Measurements from ENCODE around the gene SESN1.

GRCh38 chr6:109019911-109020310 lies 74.7 kb downstream of the SESN1 start:
- no peak for TF ChIP-seq POLR2AphosphoS5 (IDR thresholded peaks at IDR 0.05; ENCODE audit: control insufficient read depth, insufficient read depth, low read depth, low read length)
- TF ChIP-seq ZNF511 (CRISPR knock-in tag; IDR thresholded peaks at IDR 0.05), result no peak
- no peak for TF ChIP-seq ZBTB33 (CRISPR knock-in tag; IDR thresholded peaks at IDR 0.05)
- no peak for TF ChIP-seq YY1 (IDR thresholded peaks at IDR 0.05; ENCODE audit: borderline replicate concordance in 1 of 3, control insufficient read depth in 1 of 3, extremely low read depth in 1 of 3, insufficient read depth in 3 of 3, insufficient read length in 1 of 3, insufficient replicate concordance in 2 of 3, low read depth in 1 of 3, low read length in 2 of 3)
- no peak for TF ChIP-seq MYNN (IDR thresholded peaks at IDR 0.05)
- no peak for TF ChIP-seq MYNN (CRISPR knock-in tag; IDR thresholded peaks at IDR 0.05)
- no peak for TF ChIP-seq ZNF778 (CRISPR knock-in tag; IDR thresholded peaks at IDR 0.05)
- no peak for TF ChIP-seq NFE2L1 (tag; IDR thresholded peaks at IDR 0.05; ENCODE audit: borderline replicate concordance, low read depth)
